ENCODE measurements around the gene RTN4R. TPM values are rescaled to one million over a fixed set of nuclear protein-coding genes. Genes with fewer than 3 reads are reported as not detected.

The RTN4R gene
- polyA plus RNA-seq, 1 of the 3 experiments (the other 2 are of a cell fraction): 0.23 TPM

- Histone ChIP-seq H3K9me3 (no peaks in the 10 kb centered on the region), H3K27me3 (ENCODE audit: insufficient read depth) (no peaks in the 10 kb centered on the region), H3K79me2 (ENCODE audit: insufficient read depth) (no peaks in the 10 kb centered on the region), H3K9me2 (no peaks in the 10 kb centered on the region), H3K4me3 (ENCODE audit: low read depth in 2 of 2, low read length in 1 of 2) (no peak overlapping the region), H3K4me2 (no peak overlapping the region), H3K4me1 (ENCODE audit: control insufficient read depth in 1 of 2, insufficient read depth in 2 of 2, low read depth in 1 of 2, low read length in 1 of 2) (peaks cover 0 to 17% of the 10 kb centered on the region in 2 experiments; a peak in 1 of 4 replicates), H3F3A (replicated peaks; ENCODE audit: insufficient read depth) (no peaks in the 10 kb centered on the region), H4K20me1 (ENCODE audit: insufficient read depth) (no peaks in the 10 kb centered on the region), H3K27ac (ENCODE audit: low read depth in 2 of 2, low read length in 1 of 2) (no peak overlapping the region), H3K9ac (no peak overlapping the region), H3K36me3 (replicated peaks in 1 of 2; ENCODE audit: control insufficient read depth in 1 of 2, insufficient read depth in 2 of 2, low read length in 1 of 2) (no peaks in the 10 kb centered on the region), H2AFZ (ENCODE audit: low read depth) (no peak overlapping the region)
- TF ChIP-seq IRF3 (IDR thresholded peaks at IDR 0.05; ENCODE audit: low read depth, low read length) (no peak), USF1 (IDR thresholded peaks at IDR 0.05; ENCODE audit: borderline replicate concordance, low read depth) (no peak), ELF1 (IDR thresholded peaks at IDR 0.05) (no peak), YY1 (IDR thresholded peaks at IDR 0.05; ENCODE audit: low read depth) (no peak), SMC3 (IDR thresholded peaks at IDR 0.05; ENCODE audit: low read depth, low read length) (no peak), CTCF (IDR thresholded peaks at IDR 0.05) (no peak), GATA2 (CRISPR knock-in tag; IDR thresholded peaks at IDR 0.05) (no peak), POLR2AphosphoS5 (IDR thresholded peaks at IDR 0.05; ENCODE audit: low read depth, low read length) (no peak), NRF1 (IDR thresholded peaks at IDR 0.05; ENCODE audit: low read depth, low read length) (no peak), TEAD4 (IDR thresholded peaks at IDR 0.05; ENCODE audit: borderline replicate concordance, insufficient read depth) (no peak), NFIC (IDR thresholded peaks at IDR 0.05; ENCODE audit: borderline replicate concordance) (no peak), JUND (IDR thresholded peaks at IDR 0.05) (no peak), TCF12 (IDR thresholded peaks at IDR 0.05) (no peak), RXRA (IDR thresholded peaks at IDR 0.05; ENCODE audit: borderline replicate concordance, low read depth) (no peak)
- TF ChIP-seq, protein P1, sequence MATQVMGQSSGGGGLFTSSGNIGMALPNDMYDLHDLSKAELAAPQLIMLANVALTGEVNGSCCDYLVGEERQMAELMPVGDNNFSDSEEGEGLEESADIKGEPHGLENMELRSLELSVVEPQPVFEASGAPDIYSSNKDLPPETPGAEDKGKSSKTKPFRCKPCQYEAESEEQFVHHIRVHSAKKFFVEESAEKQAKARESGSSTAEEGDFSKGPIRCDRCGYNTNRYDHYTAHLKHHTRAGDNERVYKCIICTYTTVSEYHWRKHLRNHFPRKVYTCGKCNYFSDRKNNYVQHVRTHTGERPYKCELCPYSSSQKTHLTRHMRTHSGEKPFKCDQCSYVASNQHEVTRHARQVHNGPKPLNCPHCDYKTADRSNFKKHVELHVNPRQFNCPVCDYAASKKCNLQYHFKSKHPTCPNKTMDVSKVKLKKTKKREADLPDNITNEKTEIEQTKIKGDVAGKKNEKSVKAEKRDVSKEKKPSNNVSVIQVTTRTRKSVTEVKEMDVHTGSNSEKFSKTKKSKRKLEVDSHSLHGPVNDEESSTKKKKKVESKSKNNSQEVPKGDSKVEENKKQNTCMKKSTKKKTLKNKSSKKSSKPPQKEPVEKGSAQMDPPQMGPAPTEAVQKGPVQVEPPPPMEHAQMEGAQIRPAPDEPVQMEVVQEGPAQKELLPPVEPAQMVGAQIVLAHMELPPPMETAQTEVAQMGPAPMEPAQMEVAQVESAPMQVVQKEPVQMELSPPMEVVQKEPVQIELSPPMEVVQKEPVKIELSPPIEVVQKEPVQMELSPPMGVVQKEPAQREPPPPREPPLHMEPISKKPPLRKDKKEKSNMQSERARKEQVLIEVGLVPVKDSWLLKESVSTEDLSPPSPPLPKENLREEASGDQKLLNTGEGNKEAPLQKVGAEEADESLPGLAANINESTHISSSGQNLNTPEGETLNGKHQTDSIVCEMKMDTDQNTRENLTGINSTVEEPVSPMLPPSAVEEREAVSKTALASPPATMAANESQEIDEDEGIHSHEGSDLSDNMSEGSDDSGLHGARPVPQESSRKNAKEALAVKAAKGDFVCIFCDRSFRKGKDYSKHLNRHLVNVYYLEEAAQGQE (IDR thresholded peaks at IDR 0.05; ENCODE audit: low read depth, low read length): no peak
- no peak for DNase-seq
- CTCF ChIA-PET: no interaction called here
- 62% methylated on average over 7 of the region's 19 CpGs for WGBS (ENCODE audit: low lambda C conversion rate)
- POLR2A ChIA-PET: no interaction called here
These were observed 7.9 kb downstream of the RTN4R start for GRCh38 chr22:20260071-20260765.
